Cortex of kidney (tissue), 1 donor: ENCODE results near the gene RIPK4.
"Not testable (repeated sequence)": the region's sequence is repeated elsewhere in the genome, so short reads cannot be mapped to it uniquely, and the experiment has no call there.

Experiments
- DNase-seq: peaks from one replicate; lab custom pipeline; 2025; lab: John Stamatoyannopoulos, UW

Gene RIPK4

GRCh38 chr21:41737651-41738324, 29.1 kb downstream of the RIPK4 start:
- DNase-seq: no peak

- no peak for DNase-seq
These were observed 30.4 kb downstream of the RIPK4 start for GRCh38 chr21:41736423-41736822.

DNA sequence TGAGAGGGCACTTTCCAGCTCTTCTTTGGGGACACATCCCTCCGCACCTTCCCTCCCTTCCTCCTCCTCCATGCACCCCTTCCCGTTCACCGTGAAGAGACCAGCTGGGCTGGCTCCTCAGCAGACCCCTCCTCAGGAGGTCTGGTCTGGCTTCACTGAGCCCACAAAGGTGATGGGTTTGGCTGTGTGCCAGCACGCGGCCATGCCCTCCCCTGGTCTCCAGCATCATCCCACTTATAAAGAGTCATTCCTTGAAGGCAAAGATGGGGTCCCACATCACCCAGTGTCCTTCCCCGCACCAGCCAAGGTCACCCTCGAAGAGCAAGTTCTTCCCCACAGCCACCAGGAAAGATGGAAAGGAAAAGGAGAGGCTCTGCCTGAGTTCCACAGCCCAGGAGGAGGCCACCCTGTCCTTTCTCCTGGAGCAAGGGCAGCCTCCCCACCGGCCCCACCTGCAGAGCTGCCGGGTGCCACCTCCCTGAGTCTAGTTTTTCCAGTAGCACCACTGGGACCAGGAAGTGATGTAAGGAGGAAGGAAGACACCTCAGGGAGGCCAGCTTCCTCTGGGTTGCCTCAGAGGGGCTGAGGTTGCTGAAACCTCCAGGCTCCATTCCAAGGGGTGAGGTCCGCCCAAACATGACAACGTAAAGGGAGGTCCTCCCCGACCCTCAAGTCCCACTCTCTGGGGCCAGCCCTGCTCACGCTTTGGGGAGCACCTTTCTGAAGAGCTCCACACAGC, 32.7 kb downstream of the RIPK4 start:
- no peak for DNase-seq

DNA sequence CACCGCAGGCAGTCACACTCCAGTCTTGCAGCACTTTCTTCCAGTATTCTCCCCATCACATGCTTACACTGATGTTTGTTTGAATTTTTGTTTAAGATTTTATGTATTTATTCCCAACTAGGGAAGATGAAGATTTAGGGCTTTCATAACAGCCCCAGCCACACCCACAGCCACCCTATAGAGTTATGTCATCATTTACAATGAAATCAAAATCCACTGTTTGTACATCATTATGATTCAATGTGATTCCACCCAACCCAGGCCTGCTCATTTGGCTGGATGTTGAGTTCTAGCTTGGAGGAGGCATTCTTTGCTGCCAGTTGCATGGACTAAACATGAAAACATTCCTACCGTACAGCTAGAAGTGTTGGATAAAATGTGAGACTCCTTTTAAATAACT, 35.8 kb downstream of the RIPK4 start:
- DNase-seq: no peak

DNA sequence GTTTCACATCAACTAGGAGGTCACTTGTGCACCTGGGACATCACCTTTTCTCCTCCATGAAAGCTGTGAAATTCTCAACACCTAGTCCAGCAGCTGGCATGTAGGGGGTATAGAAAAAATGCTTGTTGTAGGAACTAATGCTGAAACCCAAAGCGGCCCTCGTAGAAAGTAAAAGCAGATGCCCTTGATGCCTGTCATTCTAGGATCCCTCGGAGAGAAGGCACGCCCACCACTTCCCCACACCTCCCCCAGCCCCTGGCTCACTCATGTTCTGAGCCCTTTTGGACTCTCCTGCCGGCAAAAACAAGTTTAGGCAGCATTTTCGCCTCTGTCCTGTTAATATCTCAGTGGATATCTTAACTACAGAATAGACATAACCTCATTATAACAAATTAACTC, 36.5 kb downstream of the RIPK4 start:
- DNase-seq: no peak

DNA sequence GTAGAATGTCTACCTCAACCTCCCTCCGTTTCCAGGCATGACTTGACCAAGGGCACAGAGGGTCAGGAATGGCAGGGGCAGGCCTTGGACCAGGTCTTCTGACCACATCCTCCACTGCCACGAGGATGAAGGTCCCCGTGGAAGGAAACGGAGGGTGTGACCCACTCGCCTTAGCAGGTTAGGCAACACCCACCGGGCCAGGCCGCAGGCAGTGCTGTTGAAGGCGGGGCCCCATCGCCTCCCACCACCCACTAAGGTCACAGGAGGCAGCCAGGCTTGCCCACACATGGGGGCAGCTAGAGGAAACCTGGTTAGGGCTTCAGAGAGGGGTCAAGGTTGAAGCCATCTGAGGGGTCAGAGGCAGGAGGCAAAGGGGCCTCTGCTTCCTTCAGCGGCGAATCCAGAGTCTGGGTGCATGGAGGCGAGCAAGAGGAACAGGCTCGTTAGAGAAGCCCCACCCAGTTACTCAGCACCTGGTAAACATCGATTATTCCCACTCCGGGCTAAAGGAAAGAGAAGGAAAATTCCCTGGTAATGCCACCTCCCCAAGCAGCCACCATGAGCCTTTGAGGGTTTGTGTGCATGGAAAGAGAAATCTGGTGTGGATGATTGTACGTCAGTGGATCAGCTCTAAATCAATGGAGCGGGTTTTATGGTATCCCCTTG, 37.0 kb downstream of the RIPK4 start:
- no peak for DNase-seq

- no peak for DNase-seq
These were observed 38.8 kb downstream of the RIPK4 start for GRCh38 chr21:41727784-41728763.

DNA sequence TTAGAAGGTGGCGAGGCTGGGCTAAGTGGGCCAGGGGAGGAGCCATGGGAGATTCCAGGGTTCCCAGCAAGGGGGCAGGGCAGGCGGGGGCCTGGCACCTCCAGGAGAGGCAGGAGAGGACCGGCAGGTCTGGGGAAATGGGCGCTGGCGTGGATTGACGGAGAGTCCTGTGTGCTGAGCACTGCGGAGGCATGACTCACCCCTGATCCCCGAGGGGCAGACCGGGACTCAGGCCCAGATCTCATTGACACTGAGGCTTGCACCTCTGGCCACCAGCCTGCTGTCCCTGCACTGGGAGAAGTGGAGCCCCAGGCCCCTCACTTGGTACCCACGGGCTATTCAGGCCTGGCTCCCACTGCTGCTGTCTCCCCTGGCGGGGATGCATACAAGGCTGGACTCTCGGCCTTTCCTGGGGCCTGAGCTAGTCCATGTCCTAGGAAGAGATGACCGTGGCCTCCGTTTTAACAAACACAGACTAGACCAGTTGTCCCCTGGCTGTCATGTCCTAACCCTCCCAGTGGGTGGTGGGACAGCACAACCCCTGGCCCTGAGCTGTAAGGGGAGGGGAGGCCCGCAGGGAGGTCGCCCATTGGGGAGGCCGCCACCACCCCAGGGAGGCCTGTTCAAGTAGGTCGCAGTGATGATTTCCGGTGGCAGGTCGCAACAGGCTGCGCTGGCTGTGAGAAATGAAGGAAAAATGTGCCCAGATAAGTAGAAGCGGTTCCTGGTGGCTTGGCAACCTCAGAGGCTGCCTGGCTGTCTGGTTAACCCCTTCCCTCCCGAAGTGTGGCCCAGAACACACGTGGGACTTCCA, 39.7 kb downstream of the RIPK4 start:
- DNase-seq: no peak

- DNase-seq: no peak
These were observed 40.3 kb downstream of the RIPK4 start for GRCh38 chr21:41726630-41726969.

GRCh38 chr21:41726058-41726558, 40.7 kb downstream of the RIPK4 start:
- no peak for DNase-seq

- DNase-seq: no peak
These were observed 41.3 kb downstream of the RIPK4 start for GRCh38 chr21:41725421-41726031.

- not testable (repeated sequence) for DNase-seq
These were observed 43.0 kb downstream of the RIPK4 start for GRCh38 chr21:41723835-41724234.

DNA sequence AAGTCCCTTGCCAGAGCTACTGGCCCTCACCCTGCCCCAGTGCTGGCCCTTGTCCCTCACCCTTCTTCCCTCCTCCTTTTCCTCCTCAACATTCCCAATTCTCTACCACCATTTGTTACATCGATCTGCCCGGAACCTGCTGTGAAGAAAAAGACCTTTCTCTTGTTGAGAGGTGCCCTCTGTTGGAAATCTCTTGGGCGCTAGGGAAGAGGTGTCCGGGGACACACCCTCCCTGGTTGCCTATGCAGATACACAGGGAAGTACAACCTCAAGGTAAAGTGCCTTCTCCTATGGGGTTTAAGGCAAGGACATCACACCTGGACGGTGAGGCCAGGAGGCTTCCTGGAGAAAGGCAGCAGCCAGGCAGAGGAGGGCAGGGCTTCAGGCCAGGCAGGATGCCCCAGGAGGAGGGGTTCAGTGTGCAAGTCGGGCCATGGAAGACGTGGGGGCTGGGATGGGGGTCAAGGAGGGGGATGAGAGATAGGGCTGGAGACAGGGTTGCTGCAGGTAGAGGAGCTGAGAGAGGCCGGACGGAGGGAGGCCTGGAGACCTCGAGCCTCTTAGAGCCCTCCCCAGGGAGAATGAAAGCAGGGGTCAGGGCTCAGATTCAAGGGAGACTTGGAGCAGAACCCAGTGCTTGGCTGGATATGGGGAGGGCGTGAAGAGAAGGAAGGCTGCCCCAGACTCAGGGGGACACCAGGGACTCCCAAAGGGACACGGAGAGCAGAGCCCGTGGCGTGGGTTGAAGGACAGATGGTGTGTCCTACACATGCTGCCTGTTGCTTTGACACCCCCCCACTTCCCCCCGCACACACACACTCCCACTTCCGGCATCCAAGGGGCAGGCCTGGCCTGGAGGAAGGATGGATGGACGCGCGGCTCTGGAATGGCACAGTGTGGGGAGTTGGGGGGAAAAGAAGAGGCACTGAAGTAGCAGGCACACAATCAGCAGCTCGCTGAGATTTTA, 44.5 kb downstream of the RIPK4 start:
- no peak for DNase-seq

DNA sequence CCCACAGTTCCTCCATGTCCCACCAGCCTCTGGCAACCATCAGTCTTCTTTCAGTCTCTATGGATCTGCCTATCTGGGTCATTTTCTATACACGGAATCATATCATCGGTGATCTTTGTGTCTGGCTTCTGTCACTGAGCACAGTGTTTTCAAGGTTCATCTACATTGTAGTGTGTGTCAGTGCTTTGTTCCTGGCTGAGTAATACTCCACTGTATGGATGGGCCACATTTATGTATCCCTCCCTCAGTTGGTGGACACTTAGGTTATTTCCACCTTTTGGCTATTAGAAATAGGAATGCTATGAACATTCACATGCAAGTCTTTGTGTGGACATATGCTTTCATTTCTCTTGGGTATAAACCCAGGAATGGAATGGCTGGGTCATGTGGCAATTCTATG, 46.6 kb downstream of the RIPK4 start:
- no peak for DNase-seq

GRCh38 chr21:41719691-41720090, 47.2 kb downstream of the RIPK4 start:
- DNase-seq: no peak

DNA sequence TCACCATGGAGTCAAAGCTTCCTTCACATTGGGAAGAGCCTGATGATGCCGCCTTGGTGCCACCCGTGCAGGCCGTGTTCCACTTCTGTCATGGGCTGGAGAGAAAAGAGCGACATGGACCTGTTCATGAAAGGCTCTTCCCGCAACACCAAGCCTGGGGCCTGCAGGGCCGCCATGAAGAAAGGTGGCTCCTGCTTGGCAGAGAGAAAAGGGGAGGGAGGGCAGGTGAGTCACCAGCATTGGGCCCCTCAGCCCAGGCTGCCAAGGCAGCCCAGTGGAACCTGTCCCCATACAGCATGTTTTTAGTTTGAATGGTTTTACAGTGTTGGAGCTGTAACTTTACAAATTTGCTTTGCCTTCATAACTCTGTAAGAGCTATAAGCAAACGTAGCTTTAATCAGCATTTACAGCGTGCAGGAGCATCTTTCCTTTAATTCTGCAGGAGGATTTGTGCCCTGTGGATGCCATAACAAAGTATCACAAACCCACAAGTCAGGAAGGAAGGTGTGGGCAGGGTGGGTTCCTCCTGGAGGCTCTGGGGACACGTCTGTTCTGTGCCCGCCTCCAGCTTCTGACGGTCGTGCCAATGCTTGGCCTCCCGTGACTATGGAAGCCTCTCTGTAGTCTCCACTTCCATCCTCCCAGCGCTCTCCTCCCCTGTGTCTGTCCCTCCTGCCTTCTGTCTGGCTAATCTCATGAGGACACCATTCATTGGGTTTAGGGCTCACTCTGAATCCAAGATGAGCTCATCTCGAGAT, 49.1 kb downstream of the RIPK4 start:
- DNase-seq: no peak

DNA sequence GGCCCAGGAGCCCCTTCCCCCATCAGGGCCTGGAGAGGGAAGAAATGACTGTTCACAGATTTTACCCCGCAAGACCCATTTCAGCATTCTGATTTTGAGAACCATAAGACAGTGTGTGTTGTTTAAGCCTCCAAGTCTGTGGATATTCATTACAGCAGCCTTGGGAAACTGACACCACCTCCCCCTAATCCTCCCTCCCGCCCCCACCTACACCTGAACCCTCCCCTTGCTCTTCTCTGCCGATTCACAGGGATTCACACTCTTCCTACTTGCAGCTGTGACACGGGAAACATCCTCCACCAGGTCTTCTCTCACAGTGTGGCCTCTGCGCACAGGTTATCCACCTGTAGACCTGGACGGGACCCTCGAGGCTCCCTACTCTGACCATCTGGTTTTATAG, 50.1 kb downstream of the RIPK4 start:
- no peak for DNase-seq

- DNase-seq: no peak
These were observed 51.1 kb downstream of the RIPK4 start for GRCh38 chr21:41715649-41716281.
